Glomerular endothelial cell (primary cell): ENCODE results near the gene EFCAB10. TPM values are rescaled to one million over a fixed set of nuclear protein-coding genes. Genes with fewer than 3 reads are reported as not detected.

Experiments
- DNase-seq: peaks from one replicate; pipeline ENCODE4 v3.0.0-alpha.2; 2011; ENCODE audit warnings: low read depth, low spot score; ENCODE audit errors: extremely low read depth
- total RNA-seq: library from RNA; depleted of rRNA; stranded (reverse); fragments of >200 nt; gene quantifications from 2 replicates; pipeline ENCODE4 v1.2.3, GENCODE V29; 2015

Gene EFCAB10, protein sequence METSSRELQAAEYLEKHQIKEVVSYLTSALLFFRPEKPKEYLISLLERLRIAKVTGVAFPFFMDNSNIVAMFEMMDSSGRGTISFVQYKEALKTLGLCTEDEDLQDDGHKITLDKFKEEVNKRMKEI
- total RNA-seq, result not detected in 2 replicates

GRCh38 chr7:105581066-105581811 lies at the start of gene EFCAB10:
TSS of gene EFCAB10 (minus strand) at chr7:105581493. CDS start at chr7:105581463, 30 bp downstream.
- DNase-seq, result no peak

- no peak for DNase-seq
Measured at GRCh38 chr7:105625986-105626385, 44.7 kb upstream of the EFCAB10 start.

GRCh38 chr7:105623906-105624305 lies 42.6 kb upstream of the EFCAB10 start:
- DNase-seq, result no peak

GRCh38 chr7:105623378-105623777 lies 42.1 kb upstream of the EFCAB10 start:
- no peak for DNase-seq

- DNase-seq, result no peak
Measured at GRCh38 chr7:105622106-105622731, 40.9 kb upstream of the EFCAB10 start.

GRCh38 chr7:105621617-105622016 lies 40.3 kb upstream of the EFCAB10 start:
- no peak for DNase-seq

GRCh38 chr7:105621176-105621575 lies 39.9 kb upstream of the EFCAB10 start:
- DNase-seq, result no peak

DNA sequence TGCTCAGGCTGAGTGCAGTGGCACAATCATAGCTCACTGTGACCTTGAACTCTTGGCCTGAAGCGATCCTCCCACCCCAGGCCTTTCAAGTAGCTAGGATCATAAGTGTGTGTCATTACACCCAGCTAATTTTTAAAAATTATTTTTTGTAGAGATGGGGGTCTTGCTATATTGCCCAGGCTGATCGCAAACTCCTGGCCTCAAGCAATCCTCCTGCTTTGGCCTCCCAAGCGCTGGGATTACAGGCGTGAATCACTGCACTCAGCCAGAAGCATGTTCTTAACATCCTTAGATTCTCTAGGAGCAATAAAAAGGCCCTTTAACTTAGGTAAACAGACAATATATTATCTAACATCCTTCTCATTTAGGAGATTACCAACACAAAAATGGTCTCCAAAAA lies 38.3 kb upstream of the EFCAB10 start:
- no peak for DNase-seq

DNA sequence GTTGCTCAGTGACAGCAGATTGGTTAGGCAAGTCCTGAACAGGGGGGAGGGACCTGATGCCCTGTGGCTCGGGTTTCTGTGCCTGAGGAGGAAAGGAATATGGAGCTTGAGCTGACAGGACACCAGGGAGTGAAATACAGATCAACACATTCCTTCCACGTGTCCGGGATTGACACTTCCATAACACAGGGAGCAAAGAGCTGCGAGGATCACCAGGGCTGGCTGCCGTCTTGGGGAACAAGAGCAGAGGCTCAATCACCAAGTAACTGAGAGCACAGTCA lies 36.7 kb upstream of the EFCAB10 start:
- no peak for DNase-seq

DNA sequence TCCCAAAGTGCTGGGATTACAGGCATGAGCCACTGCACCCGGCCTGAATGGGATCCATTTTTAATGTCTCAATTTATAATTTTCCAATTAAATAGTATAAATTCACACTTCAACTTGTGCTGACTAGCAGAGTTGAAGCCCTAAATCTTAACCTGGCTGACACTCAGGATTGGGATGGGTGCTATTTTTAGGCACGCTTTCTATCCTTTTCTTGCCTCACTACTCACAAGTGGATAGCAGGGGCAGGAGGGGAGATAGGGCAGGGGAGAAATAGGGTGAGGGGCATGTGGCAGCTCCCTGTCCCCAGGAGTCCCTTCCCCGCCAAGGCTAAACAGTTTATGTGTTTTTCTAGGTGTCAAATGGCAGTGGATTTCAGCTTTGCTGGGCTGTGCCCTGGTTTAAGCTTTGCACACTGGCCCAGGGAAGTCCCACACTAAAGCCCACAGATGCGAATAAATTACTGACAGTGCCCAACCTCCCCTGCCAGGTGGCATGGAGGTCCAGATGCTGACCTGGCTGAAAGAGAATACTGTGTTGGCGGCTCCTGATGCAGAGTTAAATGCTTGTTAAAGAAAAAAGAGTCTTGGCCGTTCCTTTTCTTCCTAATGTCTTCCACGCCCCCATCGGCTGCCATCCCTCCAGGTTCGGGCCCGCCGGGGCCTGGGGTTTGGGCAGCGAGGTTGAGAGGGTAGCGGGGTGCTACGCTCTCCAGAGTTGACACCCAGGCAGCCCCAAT lies 36.2 kb upstream of the EFCAB10 start:
- DNase-seq, result no peak

GRCh38 chr7:105614341-105614840 lies 33.1 kb upstream of the EFCAB10 start:
- DNase-seq, result no peak

DNA sequence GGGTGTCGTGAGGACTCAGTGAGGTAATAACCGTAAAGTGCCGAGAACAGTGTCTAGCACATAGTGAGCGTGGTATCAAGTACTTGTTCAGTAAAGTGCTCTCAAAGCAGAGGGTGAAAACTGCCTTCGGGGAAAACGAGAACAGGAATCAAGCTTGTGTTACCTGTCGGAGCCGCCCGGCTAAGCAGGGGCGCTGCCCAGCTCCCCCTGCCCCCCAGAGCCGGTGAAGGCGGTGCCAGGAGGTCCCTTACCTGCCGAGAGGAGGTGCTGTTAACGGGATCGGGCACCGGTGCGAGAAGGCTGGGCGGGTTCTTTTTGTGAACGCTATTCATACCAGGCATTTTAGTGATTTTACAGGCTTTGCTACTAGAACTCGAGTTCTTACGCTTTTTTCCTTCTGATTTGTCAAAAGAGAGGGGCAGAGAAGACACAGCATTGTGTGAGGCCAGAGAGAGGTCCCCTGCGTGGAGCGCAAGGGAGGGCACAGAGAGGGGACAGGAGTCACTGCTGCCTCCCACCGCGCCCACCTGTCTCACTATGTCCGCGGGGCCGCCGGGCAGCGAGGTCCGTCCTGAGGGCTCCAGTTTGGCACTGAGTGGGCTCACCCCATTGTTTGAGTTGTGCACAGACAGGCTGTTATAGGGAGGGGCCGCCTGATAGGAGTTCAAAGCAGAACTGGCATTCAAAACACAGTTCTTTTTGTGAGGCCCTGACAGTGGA lies 32.5 kb upstream of the EFCAB10 start:
- DNase-seq, result no peak

DNA sequence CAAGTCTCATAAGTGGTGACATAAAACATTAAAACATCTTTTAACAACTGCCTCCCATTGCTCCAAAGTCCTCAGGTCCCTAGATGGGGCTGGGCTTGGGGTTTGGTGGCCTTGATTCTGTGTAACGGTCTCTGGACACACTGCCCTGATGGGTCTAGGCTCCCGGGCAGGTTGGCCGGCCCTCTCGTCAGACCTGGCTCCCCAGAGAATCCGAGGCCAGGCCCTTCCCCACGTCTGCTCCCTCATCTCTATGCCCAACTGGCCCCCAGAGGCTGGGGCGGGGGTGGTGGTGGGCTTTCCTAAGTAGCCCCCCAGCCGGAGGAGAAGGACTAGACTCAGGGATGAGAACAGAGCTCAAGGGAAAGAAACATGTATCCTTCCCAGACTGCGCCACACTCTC lies 31.5 kb upstream of the EFCAB10 start:
- DNase-seq, result no peak

GRCh38 chr7:105611856-105612775 lies 30.8 kb upstream of the EFCAB10 start:
- no peak for DNase-seq

DNA sequence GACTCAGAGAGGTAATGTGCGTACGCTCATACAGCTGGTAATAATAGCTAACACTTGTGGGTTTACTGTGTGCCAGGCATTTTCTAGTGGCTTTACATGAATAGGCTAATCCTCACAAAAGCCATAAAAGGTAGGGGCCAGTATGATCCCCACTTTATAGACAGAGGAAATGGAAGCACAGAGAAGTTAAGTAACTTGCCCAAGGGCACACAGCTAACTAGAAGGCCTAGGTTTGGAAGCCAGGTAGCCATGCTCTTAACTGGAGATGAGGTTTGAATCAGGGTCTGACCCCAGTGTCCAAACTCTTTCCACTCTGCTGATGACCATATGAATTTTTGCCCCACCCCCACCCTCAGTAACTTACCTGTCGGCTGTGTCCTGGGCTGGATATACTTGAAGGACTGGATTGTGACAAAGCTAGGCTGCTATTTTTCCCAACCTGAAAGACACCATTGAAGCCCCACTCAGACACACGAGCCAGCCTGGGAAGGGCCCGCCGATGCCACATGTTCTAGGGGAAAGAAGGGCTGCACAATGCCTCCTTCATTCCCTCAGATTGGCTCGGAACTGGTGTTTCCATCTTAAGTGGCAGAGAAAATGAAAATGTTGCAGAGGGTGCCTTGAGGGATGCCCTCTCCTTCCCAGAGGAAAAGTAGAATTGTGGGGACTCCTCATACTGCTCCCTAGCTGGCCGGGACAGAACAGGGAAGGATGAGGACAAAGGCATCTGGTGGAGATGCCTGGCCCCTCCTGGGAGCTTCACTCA lies 29.1 kb upstream of the EFCAB10 start:
- DNase-seq, result no peak

- no peak for DNase-seq
Measured at GRCh38 chr7:105602325-105603305, 21.3 kb upstream of the EFCAB10 start.

- no peak for DNase-seq
Measured at GRCh38 chr7:105600720-105601550, 19.6 kb upstream of the EFCAB10 start.
